Spleen (tissue), 11 donors: ENCODE data around the gene PDXK. TPM values are rescaled to one million over a fixed set of nuclear protein-coding genes. Genes with fewer than 3 reads are reported as not detected.
A peak's percentile ranks its signal among the peaks of the same experiment; 100 is the strongest.

ENCODE experiments used
- DNase-seq: peaks from one replicate; pipeline ENCODE4 v3.0.0-alpha.2; 2020
- H3K27ac ChIP-seq, 8 donors: fragments of 200-600 bp; sonication (generic) in 7 of 8; 1 replicate in 4 of 8; 2 replicates in 4 of 8; pipeline versions ENCODE4 v1.5.0 to v1.8.0; 2016 to 2021; ENCODE audit warnings: inconsistent platforms in 4 of 8, mild to moderate bottlenecking in 4 of 8, moderate library complexity in 1 of 8
- H3K27me3 ChIP-seq, 7 donors: fragments of 200-600 bp; sonication (generic) in 6 of 7; replicated peaks in 1 of 7; 1 replicate in 4 of 7; 2 replicates in 3 of 7; pipeline versions ENCODE4 v1.5.0 to v1.8.0; 2016 to 2021; ENCODE audit warnings: inconsistent platforms in 3 of 7, mild to moderate bottlenecking in 1 of 7
- H3K36me3 ChIP-seq, 6 donors: fragments of 200-600 bp; sonication (generic) in 5 of 6; 1 replicate in 4 of 6; 2 replicates in 2 of 6; pipeline versions ENCODE4 v1.5.0 to v1.8.0; 2016 to 2021; ENCODE audit warnings: inconsistent platforms in 2 of 6
- H3K4me1 ChIP-seq, 6 donors: fragments of 200-600 bp; sonication (generic) in 5 of 6; 1 replicate in 3 of 6; 2 replicates in 3 of 6; pipeline versions ENCODE4 v1.5.0 to v1.8.0; 2016 to 2021; ENCODE audit warnings: inconsistent platforms in 3 of 6
- H3K4me3 ChIP-seq, 8 donors: fragments of 200-600 bp; sonication (generic) in 7 of 8; 1 replicate in 4 of 8; 2 replicates in 4 of 8; pipeline versions ENCODE4 v1.5.0 to v1.8.0; 2016 to 2021; ENCODE audit warnings: inconsistent platforms in 4 of 8, mild to moderate bottlenecking in 4 of 8, moderate library complexity in 2 of 8
- H3K9me3 ChIP-seq, 8 donors: fragments of 200-600 bp; sonication (generic) in 7 of 8; 1 replicate in 4 of 8; 2 replicates in 4 of 8; pipeline versions ENCODE4 v1.5.0 to v1.8.0; 2016 to 2021; ENCODE audit warnings: inconsistent platforms in 4 of 8
- CTCF ChIP-seq, 11 experiments: fragments of 200-600 bp in 7 of 11; fragments of 450-650 bp in 4 of 11; sonication (generic) in 4 of 11; IDR thresholded peaks in 8 of 11; conservative IDR thresholded peaks in 3 of 11; 1 replicate in 7 of 11; 2 replicates in 4 of 11; pipeline versions ENCODE4 v1.4.0 to v1.8.0; 2016 to 2021; ENCODE audit warnings: antibody characterized with exemption in 11 of 11, inconsistent platforms in 4 of 11, mild to moderate bottlenecking in 1 of 11
- POLR2A ChIP-seq, 3 donors: fragments of 450-650 bp; IDR thresholded peaks; one replicate each; pipeline ENCODE4 v1.5.1; 2017; ENCODE audit warnings: antibody characterized with exemption in 3 of 3, mild to moderate bottlenecking in 1 of 3
- POLR2AphosphoS5 ChIP-seq, 3 donors: sonication (generic); formaldehyde crosslinking; IDR thresholded peaks; one replicate each; pipeline ENCODE4 v1.5.1; 2017; ENCODE audit warnings: antibody characterized with exemption in 3 of 3
- WGBS, 5 donors: extraction: QIAGEN DNeasy Blood & Tissue Kit in 3 of 5; methylation state at CpG; one replicate each; pipeline versions ENCODE4 v1.1.5 to v1.1.7; 2013 to 2018; 5-methylcytosine and 5-hydroxymethylcytosine counted together
- intact Hi-C: fragments of 100-400 bp; cut with DNase I; formaldehyde crosslinking; loops from one replicate; pipeline ENCODE4 v1.15.0; 2023; ENCODE audit warnings: low total_unique reads
- polyA plus RNA-seq, 3 donors: library from polyadenylated mRNA; stranded (reverse); fragments of 200-250 nt; gene quantifications; one replicate each; pipeline ENCODE4 v1.2.1, GENCODE V29; 2013
- total RNA-seq, 7 donors: library from RNA; depleted of rRNA in 3 of 7; stranded (reverse); fragments of >200 nt in 3 of 7; fragmentation: NEBNext Ultra II Directional in 4 of 7; extraction: Animal tissue kit (Norgen Biotek cat#: 25700) in 4 of 7; gene quantifications; one replicate each; pipeline versions ENCODE4 v1.1.0 to v1.2.1, GENCODE V29; 2016 to 2021
- donor health status: healthy with polysubstance abuse.
- donor health status: DM: no; HTN: no; CAD: no; lungs with moderate emphysema.
- donor health status: DM: no; HTN: no; CAD: no.
- donor health status: Bipolar disorder and iron deficiency.
- donor health status: healthy.
- donor health status: DM: no; HTN: no; CAD: no.
- donor health status: DM: yes; HTN: yes; CAD: no.

The PDXK gene
- total and polyA plus RNA-seq, 10 donors: 17.9 to 82.9 (median 51.0) TPM

DNA sequence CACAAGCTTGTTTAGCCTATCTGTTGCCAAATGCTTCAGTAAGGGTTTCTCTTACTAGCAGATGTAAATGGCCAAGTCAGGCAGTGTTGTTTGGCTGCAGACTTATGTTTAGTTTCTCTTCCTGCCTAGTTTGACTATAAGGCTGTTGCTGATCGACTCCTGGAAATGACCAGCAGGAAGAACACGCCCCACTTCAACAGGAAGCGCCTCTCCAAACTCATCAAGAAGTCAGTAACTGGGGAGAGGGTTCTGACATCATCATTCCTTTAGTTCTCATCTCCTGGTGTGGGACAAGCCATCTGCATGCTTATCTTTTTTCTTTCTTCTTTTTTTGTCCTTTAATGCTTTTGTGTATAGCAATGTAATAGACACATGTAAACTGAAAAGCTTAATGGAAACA is 34.5 kb upstream of the PDXK start:
- H3K4me1 ChIP-seq: peaks cover 0 to 27% (median 12%) of the 10 kb centered on the region in 6 donors
- no peak for TF ChIP-seq POLR2A (IDR thresholded peaks at IDR 0.05)
- TF ChIP-seq POLR2AphosphoS5 (IDR thresholded peaks at IDR 0.05): peak in 1 of 3 donors; percentile 25
- H3K27me3 ChIP-seq: no peaks in the 10 kb centered on the region
- intact Hi-C loops: no loop called here
- H3K4me3 ChIP-seq: no peak overlapping the region
- H3K36me3 ChIP-seq: peaks cover 6 to 100% (median 96%) of the 10 kb centered on the region in 6 donors
- 54 to 68% (median 57%) methylated on average over 3 of the region's 3 CpGs for WGBS, 5 donors
- peak; percentile 47 for DNase-seq
- no peaks in the 10 kb centered on the region for H3K9me3 ChIP-seq
- peak overlapping the region in 5 of 8 donors; percentile 44 to 68 (median 54) for H3K27ac ChIP-seq

DNA sequence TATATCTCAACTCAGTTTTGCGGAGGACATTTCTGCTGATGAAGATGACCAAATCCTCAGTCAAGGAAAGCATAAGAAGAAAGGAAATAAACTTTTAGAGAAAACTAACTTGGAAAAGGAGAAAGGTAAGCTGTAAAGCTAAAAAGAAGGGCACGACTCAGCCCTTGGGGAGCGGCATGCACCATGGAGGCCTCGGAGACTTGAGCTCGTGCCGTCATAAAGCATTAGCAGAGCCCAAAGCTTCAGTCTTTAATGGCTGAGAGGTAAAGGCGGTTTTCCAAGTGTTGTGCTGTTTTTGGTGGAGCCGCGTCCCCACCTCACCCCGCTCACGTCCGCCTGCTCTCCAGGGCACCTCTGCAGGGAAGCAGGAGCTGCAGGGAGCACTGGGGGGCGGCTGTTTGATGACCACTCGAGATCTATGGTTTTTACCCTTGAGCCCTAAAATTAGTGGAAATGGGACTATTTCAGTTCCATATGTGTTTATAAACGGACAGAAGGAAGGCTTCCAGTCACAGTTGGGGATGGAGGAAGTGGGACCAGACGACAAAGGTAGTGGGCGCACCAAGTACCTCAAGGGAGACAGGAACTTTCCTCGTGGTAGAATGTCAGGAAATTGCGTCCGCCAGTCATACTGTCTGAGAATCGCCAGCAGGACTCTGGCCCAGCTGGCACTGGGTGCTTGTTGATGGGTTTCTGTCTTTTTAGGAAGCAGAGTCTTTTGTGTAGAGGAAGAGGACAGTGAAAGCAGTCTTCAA is 31.9 kb upstream of the PDXK start:
- 81 to 92% (median 86%) methylated on average over 21 of the region's 21 CpGs for WGBS, 5 donors
- intact Hi-C loops: no loop called here
- TF ChIP-seq POLR2AphosphoS5 (IDR thresholded peaks at IDR 0.05): no peak
- no peak for TF ChIP-seq POLR2A (IDR thresholded peaks at IDR 0.05)
- TF ChIP-seq CTCF (IDR thresholded peaks at IDR 0.05 in 8 of 11, conservative IDR thresholded peaks at IDR 0.05 in 3 of 11): no peak

DNA sequence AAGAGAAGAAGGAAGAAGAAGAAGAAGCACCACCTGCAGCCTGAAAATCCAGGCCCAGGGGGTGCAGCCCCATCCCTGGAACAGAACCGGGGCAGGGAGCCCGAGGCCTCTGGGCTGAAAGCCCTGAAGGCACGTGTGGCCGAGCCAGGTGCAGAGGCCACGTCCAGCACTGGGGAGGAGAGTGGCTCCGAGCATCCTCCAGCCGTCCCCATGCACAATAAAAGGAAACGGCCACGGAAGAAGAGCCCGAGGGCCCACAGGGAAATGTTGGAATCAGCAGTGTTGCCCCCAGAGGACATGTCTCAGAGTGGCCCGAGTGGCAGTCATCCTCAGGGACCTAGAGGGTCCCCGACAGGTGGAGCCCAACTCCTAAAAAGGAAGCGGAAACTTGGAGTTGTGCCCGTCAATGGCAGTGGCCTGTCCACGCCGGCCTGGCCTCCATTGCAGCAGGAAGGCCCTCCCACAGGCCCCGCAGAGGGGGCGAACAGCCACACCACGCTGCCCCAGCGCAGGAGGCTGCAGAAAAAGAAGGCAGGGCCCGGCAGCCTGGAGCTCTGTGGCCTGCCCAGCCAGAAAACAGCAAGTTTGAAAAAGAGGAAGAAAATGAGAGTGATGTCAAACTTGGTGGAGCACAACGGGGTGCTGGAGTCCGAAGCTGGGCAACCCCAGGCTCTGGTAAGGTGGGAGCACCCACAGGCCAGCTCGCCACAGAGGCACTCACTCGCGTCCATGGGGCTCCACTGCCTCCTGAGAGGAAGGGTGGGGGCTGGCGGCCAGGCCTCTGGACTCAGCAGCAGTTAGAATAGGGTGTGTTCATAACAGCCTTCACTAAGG is 31.1 kb upstream of the PDXK start:
- Histone ChIP-seq H3K36me3 (peaks cover 4 to 100% (median 97%) of the 10 kb centered on the region in 6 donors), H3K27me3 (no peaks in the 10 kb centered on the region), H3K4me3 (no peak overlapping the region), H3K9me3 (no peaks in the 10 kb centered on the region), H3K4me1 (peaks cover 0 to 27% (median 12%) of the 10 kb centered on the region in 6 donors), H3K27ac (peak overlapping the region in 3 of 8 donors; percentile 26 to 34 (median 31))
- WGBS, 5 donors: 76 to 84% (median 80%) methylated on average over 27 of the region's 27 CpGs
- intact Hi-C loops: no loop called here
- no peak for TF ChIP-seq CTCF (IDR thresholded peaks at IDR 0.05 in 8 of 11, conservative IDR thresholded peaks at IDR 0.05 in 3 of 11)
- no peak for TF ChIP-seq POLR2A (IDR thresholded peaks at IDR 0.05)
- TF ChIP-seq POLR2AphosphoS5 (IDR thresholded peaks at IDR 0.05): peak in 1 of 3 donors; percentile 47
- peak; percentile 76 for DNase-seq

More for the DNA sequence above, 31.9 kb upstream of the PDXK start:
- peak; percentile 46 for DNase-seq
- no peak overlapping the region for H3K4me3 ChIP-seq
- H3K4me1 ChIP-seq: peaks cover 0 to 27% (median 12%) of the 10 kb centered on the region in 6 donors
- peaks cover 6 to 100% (median 96%) of the 10 kb centered on the region in 6 donors for H3K36me3 ChIP-seq
- H3K9me3 ChIP-seq: no peaks in the 10 kb centered on the region
- no peak overlapping the region for H3K27ac ChIP-seq
- no peaks in the 10 kb centered on the region for H3K27me3 ChIP-seq

GRCh38 chr21:43688906-43689305 is 30.0 kb upstream of the PDXK start:
- 94 to 98% (median 95%) methylated on average over 11 to 12 of the region's 12 CpGs for WGBS, 5 donors
- Histone ChIP-seq H3K27ac (no peak overlapping the region), H3K27me3 (no peaks in the 10 kb centered on the region), H3K4me3 (no peak overlapping the region), H3K36me3 (peaks cover 4 to 100% (median 97%) of the 10 kb centered on the region in 6 donors), H3K9me3 (no peaks in the 10 kb centered on the region), H3K4me1 (peaks cover 0 to 27% (median 12%) of the 10 kb centered on the region in 6 donors)
- TF ChIP-seq POLR2A (IDR thresholded peaks at IDR 0.05): no peak
- no peak for TF ChIP-seq POLR2AphosphoS5 (IDR thresholded peaks at IDR 0.05)
- no peak for TF ChIP-seq CTCF (IDR thresholded peaks at IDR 0.05 in 8 of 11, conservative IDR thresholded peaks at IDR 0.05 in 3 of 11)
- peak; percentile 51 for DNase-seq
- intact Hi-C loops: no loop called here
